Activated T-cell treated with anti-CD3 and anti-CD28 coated beads, Interleukin-2, amount 50 U/mL, for 4 hours (primary cell): ENCODE data around the gene ACBD6. TPM values are rescaled to one million over a fixed set of nuclear protein-coding genes. Genes with fewer than 3 reads are reported as not detected.

Experiments
- ATAC-seq, 2 donors: fragments of 200-7000 bp; cut with Tn5 transposase; one replicate each; pipeline ENCODE4 v1.10.0; 2021
- DNase-seq: peaks from one replicate; pipeline ENCODE4 v3.0.0-alpha.2; 2020
- H3K27me3 Mint-ChIP-seq: one replicate; pipeline ENCODE4 v1.8.0; 2021; ENCODE audit warnings: low read depth, mixed read lengths
- H3K36me3 Mint-ChIP-seq: one replicate; pipeline ENCODE4 v1.8.0; 2022; ENCODE audit warnings: mixed read lengths; ENCODE audit not compliant: insufficient read depth
- H3K4me1 Mint-ChIP-seq: one replicate; pipeline ENCODE4 v1.8.0; 2021; ENCODE audit warnings: low read depth, mixed read lengths
- H3K4me3 Mint-ChIP-seq: one replicate; pipeline ENCODE4 v1.8.0; 2021; ENCODE audit warnings: mild to moderate bottlenecking, moderate library complexity, mixed read lengths
- H3K9me3 Mint-ChIP-seq: one replicate; pipeline ENCODE4 v1.8.0; 2021; ENCODE audit warnings: mixed read lengths
- total RNA-seq, 3 donors: library from RNA; stranded (reverse); gene quantifications; one replicate each; pipeline ENCODE4 v1.2.1, GENCODE V29; 2021

The ACBD6 gene
- total RNA-seq, 3 donors from 2014 or later: 54.9 to 63.6 (median 60.7) TPM

DNA sequence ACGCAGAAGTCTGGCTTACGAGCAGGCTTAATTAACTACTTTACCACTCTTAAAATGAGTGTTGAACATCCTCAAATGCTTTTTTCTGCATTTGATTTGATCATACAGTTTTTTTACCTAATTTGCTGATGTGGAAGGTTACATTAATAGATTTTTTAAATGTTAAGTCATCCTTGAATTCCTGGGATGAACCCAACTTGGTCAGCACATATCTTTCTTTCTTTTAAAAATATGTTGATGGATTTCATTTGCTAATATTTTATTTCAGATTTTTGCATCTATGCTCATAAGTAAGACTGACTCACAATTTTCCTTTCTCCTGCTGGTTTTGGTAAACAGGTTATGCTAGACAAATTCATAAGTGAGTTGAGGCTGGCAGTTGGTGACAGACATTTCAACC lies 189.5 kb downstream of the ACBD6 start:
- no peak for DNase-seq
- Mint-ChIP-seq H3K9me3 (peaks cover 6% of the 10 kb centered on the region), H3K27me3 (no peaks in the 10 kb centered on the region), H3K4me3 (no peak overlapping the region), H3K4me1 (no peaks in the 10 kb centered on the region), H3K36me3 (peaks cover 38% of the 10 kb centered on the region)
- no peak for ATAC-seq

GRCh38 chr1:180311011-180311730 lies 191.2 kb downstream of the ACBD6 start:
- H3K4me3 Mint-ChIP-seq: no peak overlapping the region
- DNase-seq: no peak
- no peaks in the 10 kb centered on the region for H3K27me3 Mint-ChIP-seq
- peaks cover 17% of the 10 kb centered on the region for H3K9me3 Mint-ChIP-seq
- no peak for ATAC-seq
- H3K4me1 Mint-ChIP-seq: no peaks in the 10 kb centered on the region
- peaks cover 48% of the 10 kb centered on the region for H3K36me3 Mint-ChIP-seq

DNA sequence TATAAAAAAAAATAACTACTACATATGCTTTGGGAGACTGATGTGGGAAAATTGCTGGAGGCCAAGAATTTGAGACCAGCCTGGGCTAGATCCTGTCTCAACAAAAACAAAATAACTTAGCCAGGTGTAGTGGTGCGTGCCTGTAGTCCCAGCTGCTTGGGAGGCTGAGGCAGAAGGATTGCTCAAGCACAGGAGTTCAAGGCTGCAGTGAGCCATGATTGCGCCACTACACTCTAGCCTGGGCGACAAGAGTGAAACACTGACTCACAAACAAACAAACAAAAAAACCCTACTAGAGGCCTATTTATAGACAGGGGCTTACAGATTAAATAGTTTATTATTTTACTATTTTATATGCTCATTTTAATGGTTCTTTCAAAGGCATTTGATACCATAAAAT lies 192.3 kb downstream of the ACBD6 start:
- Mint-ChIP-seq H3K27me3 (no peaks in the 10 kb centered on the region), H3K4me1 (no peaks in the 10 kb centered on the region), H3K9me3 (peaks cover 18% of the 10 kb centered on the region), H3K4me3 (no peak overlapping the region), H3K36me3 (peaks cover 45% of the 10 kb centered on the region)
- DNase-seq (no peak), ATAC-seq (no peak)

- ATAC-seq: no peak
- H3K4me3 Mint-ChIP-seq: no peak overlapping the region
- peaks cover 18% of the 10 kb centered on the region for H3K9me3 Mint-ChIP-seq
- H3K4me1 Mint-ChIP-seq: no peaks in the 10 kb centered on the region
- H3K27me3 Mint-ChIP-seq: no peaks in the 10 kb centered on the region
- H3K36me3 Mint-ChIP-seq: peaks cover 41% of the 10 kb centered on the region
- no peak for DNase-seq
Observed at GRCh38 chr1:180309338-180309737, 193.0 kb downstream of the ACBD6 start.

- ATAC-seq (no peak), DNase-seq (no peak)
- Mint-ChIP-seq H3K27me3 (no peaks in the 10 kb centered on the region), H3K9me3 (peaks cover under 1% of the 10 kb centered on the region), H3K4me1 (peaks cover 10% of the 10 kb centered on the region), H3K4me3 (no peak overlapping the region), H3K36me3 (peaks cover 12% of the 10 kb centered on the region)
Observed at GRCh38 chr1:180301135-180301742, 201.1 kb downstream of the ACBD6 start.

- DNase-seq: no peak
- no peak for ATAC-seq
- Mint-ChIP-seq H3K36me3 (peaks cover 22% of the 10 kb centered on the region), H3K4me3 (no peak overlapping the region), H3K9me3 (no peaks in the 10 kb centered on the region), H3K4me1 (peaks cover 16% of the 10 kb centered on the region), H3K27me3 (no peaks in the 10 kb centered on the region)
Observed at GRCh38 chr1:180299479-180300221, 202.7 kb downstream of the ACBD6 start.

GRCh38 chr1:180295999-180296398 lies 206.4 kb downstream of the ACBD6 start:
- Mint-ChIP-seq H3K4me3 (no peak overlapping the region), H3K27me3 (no peaks in the 10 kb centered on the region), H3K9me3 (no peaks in the 10 kb centered on the region), H3K36me3 (peaks cover 30% of the 10 kb centered on the region), H3K4me1 (peaks cover 19% of the 10 kb centered on the region)
- no peak for ATAC-seq
- DNase-seq: no peak

DNA sequence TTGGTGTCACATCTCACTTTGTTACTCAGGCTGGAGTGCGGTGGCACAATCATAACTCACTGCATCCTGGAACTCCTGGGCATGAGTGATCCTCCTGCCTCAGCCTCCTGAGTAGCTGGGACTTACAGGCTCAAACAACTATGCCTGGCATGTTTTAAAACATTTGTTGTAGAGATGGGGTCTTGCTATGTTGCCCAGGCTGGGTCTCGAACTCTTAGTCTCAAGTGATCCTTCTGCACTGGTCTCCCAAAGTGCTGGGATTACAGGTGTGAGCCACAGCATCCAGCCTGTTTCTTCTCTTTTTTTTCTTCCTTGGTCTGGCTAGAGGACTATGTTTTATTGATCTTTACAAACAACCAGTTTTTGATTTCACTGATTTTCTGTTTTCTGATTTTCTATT lies 207.7 kb downstream of the ACBD6 start:
- ATAC-seq: no peak
- H3K9me3 Mint-ChIP-seq: no peaks in the 10 kb centered on the region

DNA sequence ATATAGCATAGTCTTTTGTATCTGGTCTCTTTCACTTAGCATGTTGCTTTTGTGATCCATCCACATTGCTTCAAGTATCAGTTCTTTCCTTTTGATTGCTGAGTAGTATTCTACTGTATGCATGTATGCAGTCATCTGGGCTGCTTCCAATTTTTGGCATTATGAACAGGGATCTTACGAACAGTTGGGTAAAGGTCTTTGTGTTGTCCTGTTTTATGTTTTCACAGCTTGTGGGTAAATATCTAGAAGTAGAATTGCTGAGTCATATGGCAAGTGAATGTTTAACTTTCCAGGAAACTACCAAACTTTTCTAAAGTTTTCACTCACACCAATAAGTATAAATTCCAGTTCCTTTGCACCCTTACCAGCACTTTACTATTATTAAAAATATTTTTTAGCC lies 211.4 kb downstream of the ACBD6 start:
- Mint-ChIP-seq H3K4me1 (peaks cover 30% of the 10 kb centered on the region), H3K9me3 (no peaks in the 10 kb centered on the region), H3K36me3 (peaks cover 26% of the 10 kb centered on the region), H3K4me3 (no peak overlapping the region), H3K27me3 (no peaks in the 10 kb centered on the region)
- DNase-seq (no peak), ATAC-seq (no peak)

More for the DNA sequence above, 207.7 kb downstream of the ACBD6 start:
- Mint-ChIP-seq H3K36me3 (peaks cover 32% of the 10 kb centered on the region), H3K4me3 (no peak overlapping the region), H3K27me3 (no peaks in the 10 kb centered on the region), H3K4me1 (peaks cover 32% of the 10 kb centered on the region)
- DNase-seq: no peak

GRCh38 chr1:180290265-180291001 lies 211.9 kb downstream of the ACBD6 start:
- ATAC-seq (no peak), DNase-seq (no peak)
- Mint-ChIP-seq H3K36me3 (peaks cover 23% of the 10 kb centered on the region), H3K9me3 (no peaks in the 10 kb centered on the region), H3K4me1 (peaks cover 26% of the 10 kb centered on the region), H3K4me3 (no peak overlapping the region), H3K27me3 (no peaks in the 10 kb centered on the region)

GRCh38 chr1:180288940-180289339 lies 213.4 kb downstream of the ACBD6 start:
- H3K4me3 Mint-ChIP-seq: no peak overlapping the region
- peaks cover 26% of the 10 kb centered on the region for H3K4me1 Mint-ChIP-seq
- no peak for ATAC-seq
- no peak for DNase-seq
- H3K36me3 Mint-ChIP-seq: peaks cover 29% of the 10 kb centered on the region
- no peaks in the 10 kb centered on the region for H3K27me3 Mint-ChIP-seq
- H3K9me3 Mint-ChIP-seq: no peaks in the 10 kb centered on the region

DNA sequence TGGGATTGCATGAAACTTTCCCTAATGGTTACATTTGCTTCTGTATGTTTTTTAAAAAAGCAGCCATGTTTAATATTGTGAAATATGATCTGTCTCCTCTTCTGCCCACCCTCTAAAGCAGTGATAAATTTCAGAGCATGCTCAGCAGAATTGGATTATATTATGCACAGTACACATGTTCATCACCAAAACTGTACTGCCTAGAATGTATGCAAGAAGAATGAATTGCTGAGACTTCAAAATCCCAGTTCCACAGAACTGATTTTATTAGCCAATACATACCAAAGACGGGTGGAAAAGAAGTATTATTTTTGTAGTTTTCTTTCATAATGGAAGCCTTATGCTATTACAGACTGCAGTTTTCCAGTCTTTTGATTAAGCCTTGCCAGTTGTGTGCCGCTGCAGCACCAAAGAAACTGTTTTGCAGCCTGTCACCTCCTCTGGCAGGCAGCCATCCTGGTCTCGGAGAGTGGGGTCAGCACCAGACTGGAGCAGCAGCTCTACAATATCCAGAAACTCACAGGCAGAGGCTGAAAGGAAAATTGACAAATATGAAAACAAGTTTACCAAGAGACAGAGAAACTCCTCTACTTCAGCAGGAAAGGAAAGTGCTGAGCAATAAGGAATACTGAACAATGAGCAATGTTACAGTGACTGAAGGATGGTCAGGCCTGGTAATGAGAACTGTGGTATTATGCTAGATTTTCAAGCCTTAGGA lies 214.2 kb downstream of the ACBD6 start:
- DNase-seq (no peak), ATAC-seq (no peak)
- no peaks in the 10 kb centered on the region for H3K27me3 Mint-ChIP-seq
- H3K9me3 Mint-ChIP-seq: no peaks in the 10 kb centered on the region
- peaks cover 36% of the 10 kb centered on the region for H3K36me3 Mint-ChIP-seq
- H3K4me3 Mint-ChIP-seq: no peak overlapping the region
- peaks cover 26% of the 10 kb centered on the region for H3K4me1 Mint-ChIP-seq

DNA sequence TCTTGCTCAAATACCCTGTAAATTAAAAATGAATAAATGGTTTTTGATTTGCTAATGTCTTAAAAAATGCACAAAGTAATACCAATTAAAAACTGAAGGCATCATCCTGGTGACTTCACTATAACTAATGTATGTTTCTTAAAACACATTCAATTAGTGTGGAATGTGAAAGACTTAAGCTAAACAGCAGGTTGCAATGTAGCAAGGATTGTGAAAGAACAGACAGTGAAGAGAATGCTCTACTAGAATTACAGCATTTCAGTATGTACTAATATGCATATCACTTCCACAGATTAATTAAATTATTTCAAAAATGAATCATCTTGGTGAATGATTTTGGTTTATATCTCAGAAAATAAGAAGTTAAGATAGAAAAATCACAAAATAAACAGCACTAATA lies 216.0 kb downstream of the ACBD6 start:
- H3K36me3 Mint-ChIP-seq: peaks cover 31% of the 10 kb centered on the region
- DNase-seq: no peak
- no peaks in the 10 kb centered on the region for H3K27me3 Mint-ChIP-seq

GRCh38 chr1:180283098-180283497 lies 219.3 kb downstream of the ACBD6 start:
- ATAC-seq (no peak), DNase-seq (no peak)
- no peaks in the 10 kb centered on the region for H3K4me1 Mint-ChIP-seq
- no peak overlapping the region for H3K4me3 Mint-ChIP-seq
- peaks cover 47% of the 10 kb centered on the region for H3K36me3 Mint-ChIP-seq
- H3K27me3 Mint-ChIP-seq: no peaks in the 10 kb centered on the region
- no peaks in the 10 kb centered on the region for H3K9me3 Mint-ChIP-seq

More for the DNA sequence above, 216.0 kb downstream of the ACBD6 start:
- H3K4me3 Mint-ChIP-seq: no peak overlapping the region
- no peaks in the 10 kb centered on the region for H3K9me3 Mint-ChIP-seq
- ATAC-seq: no peak
- peaks cover 23% of the 10 kb centered on the region for H3K4me1 Mint-ChIP-seq
